AG10803 (cell line): ENCODE results near the gene PAN2.

Experiments used
- DNase-seq: peaks from one replicate; pipeline ENCODE4 v3.0.0; 2010; ENCODE audit warnings: low read depth
- H3K4me3 ChIP-seq: 2 replicates; pipeline ENCODE4 v1.5.1; 2011; ENCODE audit warnings: mild to moderate bottlenecking, low read length, control low read depth
- TF ChIP-seq, protein P1 (sequence below): conservative IDR thresholded peaks from 2 replicates; pipeline ENCODE4 v1.5.1; 2011; ENCODE audit warnings: mild to moderate bottlenecking, low read length, control low read depth, inconsistent platforms

Gene PAN2

DNA sequence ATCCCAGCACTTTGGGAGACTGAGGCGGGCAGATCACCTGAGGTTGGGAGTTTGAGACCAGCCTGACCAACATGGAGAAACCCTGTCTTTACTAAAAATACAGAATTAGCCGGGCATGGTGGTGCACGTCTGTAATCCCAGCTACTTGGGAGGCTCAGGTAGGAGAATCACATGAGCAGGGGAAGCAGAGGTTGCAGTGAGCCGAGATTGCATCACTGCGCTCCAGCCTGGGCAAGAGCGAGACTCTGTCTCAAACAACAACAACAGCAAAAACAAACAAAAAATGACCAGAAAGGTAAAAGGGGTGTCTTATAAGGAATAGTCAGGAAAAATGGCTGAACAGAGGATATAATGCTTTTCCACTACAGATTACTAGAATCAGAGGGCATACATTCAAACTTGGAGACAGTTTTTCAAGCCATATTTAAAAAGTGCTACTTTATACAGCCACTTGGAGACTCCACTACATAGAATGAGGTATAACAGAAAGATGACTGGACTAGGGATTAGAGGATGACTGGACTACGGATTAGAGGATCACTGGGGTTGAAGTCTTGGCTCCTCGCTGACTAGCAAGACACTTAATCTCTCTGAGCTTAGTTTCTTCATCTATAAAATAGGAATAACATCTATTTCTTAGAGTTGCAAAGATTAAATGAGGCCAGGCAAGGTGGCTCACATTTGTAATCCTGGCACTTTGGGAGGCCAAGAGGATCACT, 28.8 kb downstream of the PAN2 start:
- no peak overlapping the region for H3K4me3 ChIP-seq
- TF ChIP-seq, protein P1, sequence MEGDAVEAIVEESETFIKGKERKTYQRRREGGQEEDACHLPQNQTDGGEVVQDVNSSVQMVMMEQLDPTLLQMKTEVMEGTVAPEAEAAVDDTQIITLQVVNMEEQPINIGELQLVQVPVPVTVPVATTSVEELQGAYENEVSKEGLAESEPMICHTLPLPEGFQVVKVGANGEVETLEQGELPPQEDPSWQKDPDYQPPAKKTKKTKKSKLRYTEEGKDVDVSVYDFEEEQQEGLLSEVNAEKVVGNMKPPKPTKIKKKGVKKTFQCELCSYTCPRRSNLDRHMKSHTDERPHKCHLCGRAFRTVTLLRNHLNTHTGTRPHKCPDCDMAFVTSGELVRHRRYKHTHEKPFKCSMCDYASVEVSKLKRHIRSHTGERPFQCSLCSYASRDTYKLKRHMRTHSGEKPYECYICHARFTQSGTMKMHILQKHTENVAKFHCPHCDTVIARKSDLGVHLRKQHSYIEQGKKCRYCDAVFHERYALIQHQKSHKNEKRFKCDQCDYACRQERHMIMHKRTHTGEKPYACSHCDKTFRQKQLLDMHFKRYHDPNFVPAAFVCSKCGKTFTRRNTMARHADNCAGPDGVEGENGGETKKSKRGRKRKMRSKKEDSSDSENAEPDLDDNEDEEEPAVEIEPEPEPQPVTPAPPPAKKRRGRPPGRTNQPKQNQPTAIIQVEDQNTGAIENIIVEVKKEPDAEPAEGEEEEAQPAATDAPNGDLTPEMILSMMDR: no peak
- DNase-seq: no peak

GRCh38 chr12:56304276-56304675, 29.5 kb downstream of the PAN2 start:
- TF ChIP-seq, protein P1: no peak
- DNase-seq: no peak
- H3K4me3 ChIP-seq: no peak overlapping the region

- H3K4me3 ChIP-seq: peak overlapping the region; percentile 70
- TF ChIP-seq, protein P1: peak; percentile 5; the same call in 1 of the 2 replicates
- no peak for DNase-seq
Observed at GRCh38 chr12:56300644-56301464, 32.9 kb downstream of the PAN2 start.

DNA sequence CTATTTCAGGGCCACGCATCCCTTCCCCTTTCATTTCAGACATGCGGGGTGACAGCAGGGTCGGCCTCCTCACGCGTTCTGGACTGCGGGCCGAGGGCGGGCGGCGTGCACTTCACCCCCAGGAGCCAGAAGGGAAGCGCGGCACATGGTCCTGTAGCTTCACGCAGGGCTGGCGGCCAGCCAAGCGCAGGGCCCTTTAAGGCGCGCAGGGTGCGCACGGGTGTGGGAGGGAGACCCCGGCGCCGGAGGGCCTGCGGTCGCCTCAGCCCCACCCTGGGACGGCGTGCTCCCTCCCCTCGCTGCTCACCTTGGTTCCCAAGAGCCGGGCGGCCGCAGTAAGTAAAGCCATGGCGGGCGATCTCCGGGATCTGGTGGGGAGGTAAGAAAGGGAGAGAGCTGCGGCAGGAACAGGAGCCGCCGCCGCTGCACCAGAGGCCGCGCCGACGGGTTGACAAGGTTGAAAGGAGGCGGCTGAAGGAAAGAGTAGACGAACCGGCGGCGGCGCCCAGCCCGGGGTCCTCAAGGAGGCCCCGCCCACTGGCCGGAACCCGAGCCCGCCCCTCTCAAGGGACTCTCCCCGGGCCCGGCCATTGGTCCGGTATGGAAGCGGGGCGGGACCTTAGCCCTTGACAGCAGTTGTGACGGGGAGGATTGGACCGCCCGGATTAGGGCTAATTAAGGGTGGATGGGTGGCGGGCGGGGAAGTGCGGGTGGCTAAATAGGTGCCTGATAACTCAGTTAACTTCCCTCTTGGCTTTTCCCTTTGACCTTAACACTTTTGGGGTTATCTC, 33.8 kb downstream of the PAN2 start, which contains the start of gene CS:
Gene CS, minus strand, starts transcription at position 478 of the 791 bp plus-strand sequence. Its CDS starts 129 bp downstream, at position 349.
- peak within 1 kb of the TSS; percentile 74 for H3K4me3 ChIP-seq
- peak; percentile 97 for DNase-seq
- TF ChIP-seq, protein P1: no peak

- peak overlapping the region; percentile 74 for H3K4me3 ChIP-seq
- TF ChIP-seq, protein P1: no peak
- no peak for DNase-seq
Observed at GRCh38 chr12:56299308-56299852, 34.4 kb downstream of the PAN2 start.

- TF ChIP-seq, protein P1: no peak
- DNase-seq: no peak
- H3K4me3 ChIP-seq: peak overlapping the region; percentile 74
Observed at GRCh38 chr12:56298828-56299227, 35.0 kb downstream of the PAN2 start.
